Endothelial cell (in vitro differentiated cells): Measurements from ENCODE around the gene HOXB8. TPM values are rescaled to one million over a fixed set of nuclear protein-coding genes. Genes with fewer than 3 reads are reported as not detected.

Source experiments
- DNase-seq: peaks from one replicate; pipeline ENCODE4 v3.0.0; 2021; ENCODE audit warnings: low spot score
- H3K27ac Mint-ChIP-seq: one replicate; pipeline ENCODE4 v1.8.0; 2021; ENCODE audit warnings: mixed read lengths, inconsistent platforms; ENCODE audit not compliant: unreplicated experiment
- H3K27me3 Mint-ChIP-seq: one replicate; pipeline ENCODE4 v1.8.0; 2021; ENCODE audit warnings: mild to moderate bottlenecking, moderate library complexity, mixed read lengths, inconsistent platforms; ENCODE audit not compliant: unreplicated experiment
- H3K36me3 Mint-ChIP-seq: one replicate; pipeline ENCODE4 v1.8.0; 2021; ENCODE audit warnings: mild to moderate bottlenecking, low read depth, mixed read lengths, inconsistent platforms; ENCODE audit not compliant: unreplicated experiment
- H3K4me1 Mint-ChIP-seq: one replicate; pipeline ENCODE4 v1.8.0; 2021; ENCODE audit warnings: mild to moderate bottlenecking, mixed read lengths, inconsistent platforms; ENCODE audit not compliant: unreplicated experiment
- H3K4me3 Mint-ChIP-seq: one replicate; pipeline ENCODE4 v1.8.0; 2021; ENCODE audit warnings: mild to moderate bottlenecking, mixed read lengths, inconsistent platforms; ENCODE audit not compliant: unreplicated experiment
- H3K9me3 Mint-ChIP-seq: one replicate; pipeline ENCODE4 v1.8.0; 2021; ENCODE audit warnings: mixed read lengths, inconsistent platforms; ENCODE audit not compliant: unreplicated experiment
- total RNA-seq: library from RNA; stranded (reverse); fragmentation: NEBNext Ultra II Directional; extraction: Animal tissue kit (Norgen Biotek cat#: 25700); gene quantifications from one replicate; pipeline ENCODE4 v1.2.1, GENCODE V29; 2021; ENCODE audit not compliant: unreplicated experiment
- TF ChIP-seq, protein P1 (sequence below): fragments of 200-600 bp; sonication (generic); IDR thresholded peaks from one replicate; pipeline ENCODE4 v1.5.0; 2021; ENCODE audit warnings: antibody characterized with exemption; ENCODE audit not compliant: unreplicated experiment

HOXB8 gene
- total RNA-seq, 1 donor from 2014 or later: 0.15 TPM

DNA sequence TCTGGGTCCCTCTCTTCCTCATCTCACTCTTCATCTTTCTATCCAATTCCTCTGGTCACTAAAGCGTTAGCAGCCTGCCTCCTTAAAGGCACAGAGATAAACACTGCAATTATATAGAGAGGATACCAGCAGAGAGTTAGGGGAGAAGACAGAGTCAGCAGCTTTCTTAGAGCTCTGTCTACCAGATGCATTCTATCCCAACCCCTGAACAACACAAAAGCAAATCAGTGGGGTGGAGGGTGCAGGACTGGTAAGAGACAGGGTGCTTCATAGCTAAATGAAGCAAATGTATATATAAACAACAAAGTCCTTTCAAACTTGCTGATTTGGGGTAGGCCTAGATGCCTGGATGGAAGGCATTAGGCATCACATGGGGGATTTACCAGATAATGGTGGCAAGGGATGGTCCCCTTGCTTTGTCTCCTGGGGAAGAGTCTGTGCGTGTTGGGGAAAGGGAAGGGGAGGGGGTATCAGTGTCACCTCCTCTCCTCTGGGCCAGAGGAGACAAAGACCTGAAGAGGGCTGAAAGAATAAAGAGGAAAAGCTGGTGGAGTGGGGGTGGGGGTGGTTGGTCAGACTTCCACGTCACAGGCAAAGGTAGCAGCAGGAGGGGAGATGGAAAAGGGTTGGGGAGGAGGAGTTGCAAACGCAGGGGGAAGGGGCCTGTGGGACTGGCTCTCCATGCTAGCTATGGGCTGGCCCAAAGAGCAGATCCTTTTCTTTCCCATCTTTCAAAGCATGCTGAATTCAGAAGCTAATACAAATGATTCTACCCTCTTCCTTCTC lies 49.0 kb downstream of the HOXB8 start:
- no peak overlapping the region for H3K27ac Mint-ChIP-seq
- H3K4me1 Mint-ChIP-seq: peaks cover 52% of the 10 kb centered on the region
- TF ChIP-seq, protein P1, sequence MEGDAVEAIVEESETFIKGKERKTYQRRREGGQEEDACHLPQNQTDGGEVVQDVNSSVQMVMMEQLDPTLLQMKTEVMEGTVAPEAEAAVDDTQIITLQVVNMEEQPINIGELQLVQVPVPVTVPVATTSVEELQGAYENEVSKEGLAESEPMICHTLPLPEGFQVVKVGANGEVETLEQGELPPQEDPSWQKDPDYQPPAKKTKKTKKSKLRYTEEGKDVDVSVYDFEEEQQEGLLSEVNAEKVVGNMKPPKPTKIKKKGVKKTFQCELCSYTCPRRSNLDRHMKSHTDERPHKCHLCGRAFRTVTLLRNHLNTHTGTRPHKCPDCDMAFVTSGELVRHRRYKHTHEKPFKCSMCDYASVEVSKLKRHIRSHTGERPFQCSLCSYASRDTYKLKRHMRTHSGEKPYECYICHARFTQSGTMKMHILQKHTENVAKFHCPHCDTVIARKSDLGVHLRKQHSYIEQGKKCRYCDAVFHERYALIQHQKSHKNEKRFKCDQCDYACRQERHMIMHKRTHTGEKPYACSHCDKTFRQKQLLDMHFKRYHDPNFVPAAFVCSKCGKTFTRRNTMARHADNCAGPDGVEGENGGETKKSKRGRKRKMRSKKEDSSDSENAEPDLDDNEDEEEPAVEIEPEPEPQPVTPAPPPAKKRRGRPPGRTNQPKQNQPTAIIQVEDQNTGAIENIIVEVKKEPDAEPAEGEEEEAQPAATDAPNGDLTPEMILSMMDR: no peak
- H3K9me3 Mint-ChIP-seq: no peaks in the 10 kb centered on the region
- no peak overlapping the region for H3K4me3 Mint-ChIP-seq
- H3K27me3 Mint-ChIP-seq: peaks cover 19% of the 10 kb centered on the region
- H3K36me3 Mint-ChIP-seq: peaks cover 5% of the 10 kb centered on the region
- no peak for DNase-seq

DNA sequence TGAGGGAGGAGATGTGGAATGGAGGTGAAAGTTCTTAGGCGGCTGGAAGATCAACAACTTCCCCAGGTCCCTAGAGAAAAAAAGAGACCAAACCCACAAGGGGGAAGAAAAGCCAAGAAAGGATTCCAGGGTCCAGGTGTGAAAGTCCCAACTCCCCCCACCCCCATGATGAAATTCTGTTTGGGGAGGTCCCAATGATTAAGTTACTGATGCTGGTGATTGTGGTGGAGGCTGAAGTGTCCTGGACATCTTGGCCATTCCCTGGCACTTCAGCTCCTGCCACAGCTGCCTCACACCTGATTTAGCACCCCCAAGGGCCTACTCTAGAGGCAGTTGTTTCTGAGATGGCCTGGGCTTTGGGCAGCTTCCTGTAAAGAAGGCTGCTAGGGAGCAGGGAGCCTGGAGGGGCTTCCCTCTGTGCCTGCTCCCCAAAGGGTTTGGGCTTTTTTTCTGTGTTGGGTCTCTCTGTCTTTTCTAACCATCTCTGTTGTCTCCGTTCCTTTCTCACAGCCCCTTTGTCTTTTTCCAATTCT lies 50.0 kb downstream of the HOXB8 start:
- TF ChIP-seq, protein P1: no peak
- Mint-ChIP-seq H3K4me1 (peaks cover 52% of the 10 kb centered on the region), H3K4me3 (no peak overlapping the region), H3K9me3 (no peaks in the 10 kb centered on the region), H3K27ac (peak overlapping the region; percentile 88), H3K36me3 (peaks cover 11% of the 10 kb centered on the region), H3K27me3 (peaks cover 27% of the 10 kb centered on the region)
- no peak for DNase-seq

DNA sequence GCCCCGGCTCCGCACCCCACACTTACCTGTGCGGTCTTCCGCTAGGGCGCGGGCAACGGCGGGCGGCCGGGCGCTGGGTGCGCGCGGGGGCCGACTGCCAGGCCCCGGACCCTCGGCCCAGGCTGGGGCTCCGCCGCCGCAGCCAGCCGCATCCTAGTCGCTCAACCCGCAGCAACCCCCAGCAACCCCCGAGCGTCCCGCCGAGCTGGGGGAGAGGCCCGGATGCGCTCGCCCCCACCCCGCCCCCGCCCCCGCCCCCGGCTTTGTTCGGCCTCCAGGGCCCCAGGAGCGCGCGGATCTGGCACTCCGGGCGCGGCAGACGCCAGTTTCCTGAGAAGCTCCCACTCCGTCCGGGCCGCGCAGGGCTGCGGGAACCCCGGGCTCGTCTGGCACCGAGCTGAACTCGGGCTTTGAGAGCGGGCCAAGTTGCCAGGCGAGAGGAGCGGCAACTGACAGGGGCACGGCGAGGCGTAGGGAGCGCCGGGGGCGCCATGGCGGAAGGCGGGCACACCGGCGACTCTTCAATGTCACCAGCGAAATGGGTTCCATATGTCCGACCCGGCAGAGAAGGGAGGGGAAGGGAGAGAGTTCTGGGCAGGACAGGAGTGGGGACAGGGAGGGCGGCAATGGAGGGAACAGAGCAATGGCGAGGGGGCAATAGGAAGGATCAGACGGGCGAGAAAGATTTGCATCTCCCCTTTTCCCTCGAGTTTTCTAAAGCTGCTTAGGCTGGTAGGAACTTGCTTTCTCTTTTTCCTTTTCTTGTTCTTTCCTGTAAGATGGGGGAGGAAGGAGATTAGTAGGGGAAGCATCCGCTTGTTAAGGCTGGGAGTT lies 50.7 kb downstream of the HOXB8 start:
- TF ChIP-seq, protein P1: no peak
- no peaks in the 10 kb centered on the region for H3K9me3 Mint-ChIP-seq
- peak overlapping the region; percentile 88 for H3K27ac Mint-ChIP-seq
- peaks cover 29% of the 10 kb centered on the region for H3K27me3 Mint-ChIP-seq
- peak; percentile 59 for DNase-seq
- peaks cover 14% of the 10 kb centered on the region for H3K36me3 Mint-ChIP-seq
- H3K4me1 Mint-ChIP-seq: peaks cover 50% of the 10 kb centered on the region
- no peak overlapping the region for H3K4me3 Mint-ChIP-seq

DNA sequence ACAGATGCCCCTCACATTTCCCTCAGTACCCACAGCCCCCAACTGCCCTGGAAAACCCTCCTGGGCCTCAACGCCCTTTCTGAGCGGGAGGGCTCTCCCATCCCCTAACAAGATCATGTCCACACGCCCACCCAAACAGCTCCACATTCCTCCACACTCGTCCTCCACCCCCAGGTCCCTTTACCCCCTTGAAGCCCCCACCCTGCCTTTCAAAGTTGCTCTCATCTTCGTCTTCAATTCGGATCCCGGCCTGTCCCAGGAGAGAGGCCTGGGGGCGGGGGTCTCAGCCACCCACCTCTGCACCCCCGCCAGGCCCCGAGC lies 51.3 kb downstream of the HOXB8 start:
- H3K27me3 Mint-ChIP-seq: peaks cover 25% of the 10 kb centered on the region
- TF ChIP-seq, protein P1: no peak
- no peak for DNase-seq
- no peaks in the 10 kb centered on the region for H3K9me3 Mint-ChIP-seq
- H3K4me1 Mint-ChIP-seq: peaks cover 47% of the 10 kb centered on the region
- H3K4me3 Mint-ChIP-seq: peak overlapping the region; percentile 94
- peaks cover 14% of the 10 kb centered on the region for H3K36me3 Mint-ChIP-seq
- no peak overlapping the region for H3K27ac Mint-ChIP-seq
